ENCODE data around the gene OR4Q3. TPM values are rescaled to one million over a fixed set of nuclear protein-coding genes. Genes with fewer than 3 reads are reported as not detected.
"Not testable (repeated sequence)": the region's sequence is repeated elsewhere in the genome, so short reads cannot be mapped to it uniquely, and the experiment has no call there.

The OR4Q3 gene
- total RNA-seq, 1 donor from 2014 or later = not detected

GRCh38 chr14:19752316-19752715 lies 8.9 kb downstream of the OR4Q3 start:
- H4K20me1 ChIP-seq (ENCODE audit: insufficient read depth, low read length); H3K36me3 Mint-ChIP-seq (ENCODE audit: low read depth, unreplicated experiment); H3K4me2 ChIP-seq (ENCODE audit: low read length); H3K4me3 Mint-ChIP-seq (ENCODE audit: unreplicated experiment); H3K9me3 Mint-ChIP-seq (ENCODE audit: unreplicated experiment); H2AFZ ChIP-seq (ENCODE audit: low read depth, low read length); H3K79me2 ChIP-seq (ENCODE audit: insufficient read depth, low read length); DNase-seq (ENCODE audit: low read depth); H3K27ac Mint-ChIP-seq (ENCODE audit: unreplicated experiment); H3K27me3 ChIP-seq (ENCODE audit: insufficient read depth, low read length); H3K4me1 ChIP-seq (ENCODE audit: insufficient read depth, low read length); H3K36me3 ChIP-seq (ENCODE audit: insufficient read depth, low read length); H3K27ac ChIP-seq (ENCODE audit: low read depth, low read length); H3K27me3 Mint-ChIP-seq (ENCODE audit: low read depth, unreplicated experiment); FAIRE-seq; H3K9ac ChIP-seq (ENCODE audit: low read length); H3K4me1 Mint-ChIP-seq (ENCODE audit: low read depth, unreplicated experiment); H3K4me3 ChIP-seq (ENCODE audit: insufficient read depth, low read depth, low read length): not testable (repeated sequence)
- H3K9me3 ChIP-seq (ENCODE audit: insufficient read depth, low read depth, low read length) = peaks cover 13% of the 10 kb centered on the region

DNA sequence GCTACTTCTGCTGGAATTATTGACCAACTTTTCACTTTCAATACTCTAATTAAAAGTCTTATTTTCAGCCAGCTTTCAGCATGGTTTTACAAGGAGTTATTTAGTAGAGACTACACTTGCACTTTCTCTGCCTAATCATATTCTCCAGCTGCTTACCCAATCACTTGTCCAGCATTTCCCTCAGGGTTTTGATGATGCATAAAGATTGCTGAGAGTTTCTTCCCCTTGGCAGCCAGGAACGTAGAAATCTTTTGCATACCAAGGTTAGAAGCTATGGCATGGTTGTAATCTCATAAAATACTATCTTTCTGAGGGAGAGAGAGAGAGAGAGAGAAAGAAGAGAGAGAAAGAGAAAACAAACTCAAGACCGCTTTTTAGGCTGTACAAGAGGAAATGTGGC lies 10.8 kb downstream of the OR4Q3 start:
- DNase-seq (ENCODE audit: low read depth) (no peak), FAIRE-seq (no peak)
- no peaks in the 10 kb centered on the region for H3K36me3 ChIP-seq (ENCODE audit: insufficient read depth, low read length)
- no peak overlapping the region for H3K4me3 ChIP-seq (ENCODE audit: insufficient read depth, low read depth, low read length)
- Mint-ChIP-seq H3K9me3 (ENCODE audit: unreplicated experiment) (no peaks in the 10 kb centered on the region), H3K4me1 (ENCODE audit: low read depth, unreplicated experiment) (no peaks in the 10 kb centered on the region), H3K27me3 (ENCODE audit: low read depth, unreplicated experiment) (no peaks in the 10 kb centered on the region), H3K4me3 (ENCODE audit: unreplicated experiment) (no peak overlapping the region), H3K27ac (ENCODE audit: unreplicated experiment) (no peak overlapping the region), H3K36me3 (ENCODE audit: low read depth, unreplicated experiment) (no peaks in the 10 kb centered on the region)
- TF ChIP-seq EZH2 (IDR thresholded peaks at IDR 0.05; ENCODE audit: insufficient read depth, low read length) = no peak
- TF ChIP-seq CTCF (IDR thresholded peaks at IDR 0.05; ENCODE audit: insufficient read depth, low read depth, low read length) = no peak
- H4K20me1 ChIP-seq (ENCODE audit: insufficient read depth, low read length) = no peaks in the 10 kb centered on the region
- H3K27ac ChIP-seq (ENCODE audit: low read depth, low read length) = no peak overlapping the region
- H2AFZ ChIP-seq (ENCODE audit: low read depth, low read length) = no peak overlapping the region
- no peak overlapping the region for H3K9ac ChIP-seq (ENCODE audit: low read length)
- H3K4me1 ChIP-seq (ENCODE audit: insufficient read depth, low read length) = no peaks in the 10 kb centered on the region
- H3K79me2 ChIP-seq (ENCODE audit: insufficient read depth, low read length) = no peaks in the 10 kb centered on the region
- H3K4me2 ChIP-seq (ENCODE audit: low read length) = no peak overlapping the region
- no peaks in the 10 kb centered on the region for H3K27me3 ChIP-seq (ENCODE audit: insufficient read depth, low read length)
- peaks cover 6% of the 10 kb centered on the region for H3K9me3 ChIP-seq (ENCODE audit: insufficient read depth, low read depth, low read length)

DNA sequence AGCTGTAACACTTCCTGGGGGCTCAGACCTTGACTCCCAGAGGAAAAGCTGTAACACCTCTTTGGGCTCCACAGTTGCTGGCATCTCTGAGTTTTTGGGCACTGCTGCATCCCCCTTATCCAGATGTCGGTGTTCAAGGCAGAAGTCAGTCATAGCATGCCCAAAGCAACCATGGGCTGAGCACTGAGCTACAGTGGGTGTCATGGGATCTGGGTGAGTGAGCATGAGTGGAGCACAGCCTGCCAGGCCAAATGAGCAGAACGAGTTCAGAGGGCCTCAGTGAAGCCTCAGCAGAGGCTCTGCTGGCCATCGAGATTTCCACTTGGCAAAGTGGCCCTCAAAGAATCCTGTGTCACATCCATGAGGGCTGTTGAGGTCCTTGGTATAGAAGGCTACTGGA lies 28.1 kb downstream of the OR4Q3 start:
- not testable (repeated sequence) for H3K4me1 Mint-ChIP-seq (ENCODE audit: low read depth, unreplicated experiment); H3K79me2 ChIP-seq (ENCODE audit: insufficient read depth, low read length); H3K9ac ChIP-seq (ENCODE audit: low read length); H3K27ac ChIP-seq (ENCODE audit: low read depth, low read length); FAIRE-seq; H3K9me3 Mint-ChIP-seq (ENCODE audit: unreplicated experiment); H3K36me3 Mint-ChIP-seq (ENCODE audit: low read depth, unreplicated experiment); H4K20me1 ChIP-seq (ENCODE audit: insufficient read depth, low read length); H3K27ac Mint-ChIP-seq (ENCODE audit: unreplicated experiment); H3K4me3 ChIP-seq (ENCODE audit: insufficient read depth, low read depth, low read length); DNase-seq (ENCODE audit: low read depth); H3K9me3 ChIP-seq (ENCODE audit: insufficient read depth, low read depth, low read length); H3K27me3 ChIP-seq (ENCODE audit: insufficient read depth, low read length); H2AFZ ChIP-seq (ENCODE audit: low read depth, low read length); H3K4me2 ChIP-seq (ENCODE audit: low read length); H3K36me3 ChIP-seq (ENCODE audit: insufficient read depth, low read length); H3K27me3 Mint-ChIP-seq (ENCODE audit: low read depth, unreplicated experiment); H3K4me1 ChIP-seq (ENCODE audit: insufficient read depth, low read length); H3K4me3 Mint-ChIP-seq (ENCODE audit: unreplicated experiment)

Data from astrocyte (in vitro differentiated cells and primary cell).